ENCODE results near the gene NCF4.

DNA sequence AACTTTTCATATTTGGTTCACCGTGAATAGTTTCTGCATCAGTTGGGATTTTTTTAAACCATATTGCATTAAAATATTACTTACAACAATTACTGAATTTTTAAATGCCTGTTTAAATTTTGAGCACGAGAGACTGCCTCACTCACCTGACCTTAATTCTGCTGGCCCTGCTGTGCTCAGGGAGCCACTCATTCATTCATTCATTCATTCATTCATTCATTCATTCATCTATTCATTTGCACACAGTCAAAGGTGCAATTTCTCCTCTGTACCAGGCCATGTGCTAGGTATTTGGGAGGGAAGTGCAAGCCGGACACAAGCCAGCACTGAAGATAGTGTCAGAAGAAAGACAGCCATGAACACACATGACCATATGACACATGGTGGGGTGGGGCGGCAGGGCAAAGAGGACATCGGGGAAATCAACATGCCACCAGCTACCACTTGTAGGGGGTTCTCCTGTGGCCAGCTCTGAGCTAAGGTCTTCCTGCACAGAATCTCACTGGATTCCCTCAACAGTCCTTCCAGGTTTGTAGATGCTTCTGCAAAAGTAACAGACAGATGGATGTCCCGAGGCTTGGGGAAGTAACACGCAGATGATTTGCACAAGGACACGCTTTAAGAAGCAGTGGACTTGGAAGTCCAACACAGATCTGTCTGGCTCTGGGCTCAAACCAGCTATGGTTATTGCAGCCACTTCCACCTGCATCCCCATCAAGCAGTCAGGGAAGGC, 52.1 kb downstream of the NCF4 start:
- TF ChIP-seq, protein P1, sequence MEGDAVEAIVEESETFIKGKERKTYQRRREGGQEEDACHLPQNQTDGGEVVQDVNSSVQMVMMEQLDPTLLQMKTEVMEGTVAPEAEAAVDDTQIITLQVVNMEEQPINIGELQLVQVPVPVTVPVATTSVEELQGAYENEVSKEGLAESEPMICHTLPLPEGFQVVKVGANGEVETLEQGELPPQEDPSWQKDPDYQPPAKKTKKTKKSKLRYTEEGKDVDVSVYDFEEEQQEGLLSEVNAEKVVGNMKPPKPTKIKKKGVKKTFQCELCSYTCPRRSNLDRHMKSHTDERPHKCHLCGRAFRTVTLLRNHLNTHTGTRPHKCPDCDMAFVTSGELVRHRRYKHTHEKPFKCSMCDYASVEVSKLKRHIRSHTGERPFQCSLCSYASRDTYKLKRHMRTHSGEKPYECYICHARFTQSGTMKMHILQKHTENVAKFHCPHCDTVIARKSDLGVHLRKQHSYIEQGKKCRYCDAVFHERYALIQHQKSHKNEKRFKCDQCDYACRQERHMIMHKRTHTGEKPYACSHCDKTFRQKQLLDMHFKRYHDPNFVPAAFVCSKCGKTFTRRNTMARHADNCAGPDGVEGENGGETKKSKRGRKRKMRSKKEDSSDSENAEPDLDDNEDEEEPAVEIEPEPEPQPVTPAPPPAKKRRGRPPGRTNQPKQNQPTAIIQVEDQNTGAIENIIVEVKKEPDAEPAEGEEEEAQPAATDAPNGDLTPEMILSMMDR (conservative IDR thresholded peaks at IDR 0.05 in 1 of 2, IDR thresholded peaks at IDR 0.05 in 1 of 2; ENCODE audit: extremely low read depth in 1 of 2, insufficient read depth in 1 of 2, low read depth in 1 of 2, low read length in 2 of 2) = no peak
- TF ChIP-seq EZH2 (IDR thresholded peaks at IDR 0.05; ENCODE audit: borderline replicate concordance, low read length) = no peak

Measured in mammary epithelial cell (primary cell).